AG09309 (cell line): ENCODE measurements around the gene RBPJL.

Experiments
- DNase-seq: peaks from one replicate; pipeline ENCODE4 v3.0.0-alpha.2; 2010; ENCODE audit warnings: low read depth
- H3K4me3 ChIP-seq: 2 replicates; pipeline ENCODE4 v1.5.1; 2011; ENCODE audit warnings: mild to moderate bottlenecking, low read depth, low read length, moderate library complexity; ENCODE audit not compliant: control insufficient read depth
- TF ChIP-seq, protein P1 (sequence below): IDR thresholded peaks from 2 replicates; pipeline ENCODE4 v1.5.1; 2011; ENCODE audit warnings: mild to moderate bottlenecking, low read depth, low read length, inconsistent platforms; ENCODE audit not compliant: insufficient read depth, control insufficient read depth; ENCODE audit errors: missing control alignments

Gene RBPJL

DNA sequence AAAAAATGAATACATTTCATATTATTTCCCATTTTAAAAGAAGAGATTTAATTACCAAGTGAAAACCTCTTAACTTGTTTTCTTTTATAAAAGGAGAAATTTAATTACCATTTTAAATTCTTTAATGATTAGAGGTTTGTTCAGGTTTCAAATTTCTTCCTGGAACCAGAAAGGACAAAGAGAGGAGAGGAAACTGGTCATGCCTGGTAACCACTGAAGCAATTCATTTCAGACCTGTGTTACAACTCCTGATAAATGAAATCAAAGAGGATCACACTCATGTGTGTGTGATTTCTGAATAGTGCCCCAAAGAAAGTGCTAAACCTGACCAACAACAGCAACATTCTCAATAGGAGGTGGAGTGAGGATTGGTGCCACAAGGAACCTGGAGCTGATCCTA is 39.7 kb upstream of the RBPJL start:
- no peak for DNase-seq
- TF ChIP-seq, protein P1, sequence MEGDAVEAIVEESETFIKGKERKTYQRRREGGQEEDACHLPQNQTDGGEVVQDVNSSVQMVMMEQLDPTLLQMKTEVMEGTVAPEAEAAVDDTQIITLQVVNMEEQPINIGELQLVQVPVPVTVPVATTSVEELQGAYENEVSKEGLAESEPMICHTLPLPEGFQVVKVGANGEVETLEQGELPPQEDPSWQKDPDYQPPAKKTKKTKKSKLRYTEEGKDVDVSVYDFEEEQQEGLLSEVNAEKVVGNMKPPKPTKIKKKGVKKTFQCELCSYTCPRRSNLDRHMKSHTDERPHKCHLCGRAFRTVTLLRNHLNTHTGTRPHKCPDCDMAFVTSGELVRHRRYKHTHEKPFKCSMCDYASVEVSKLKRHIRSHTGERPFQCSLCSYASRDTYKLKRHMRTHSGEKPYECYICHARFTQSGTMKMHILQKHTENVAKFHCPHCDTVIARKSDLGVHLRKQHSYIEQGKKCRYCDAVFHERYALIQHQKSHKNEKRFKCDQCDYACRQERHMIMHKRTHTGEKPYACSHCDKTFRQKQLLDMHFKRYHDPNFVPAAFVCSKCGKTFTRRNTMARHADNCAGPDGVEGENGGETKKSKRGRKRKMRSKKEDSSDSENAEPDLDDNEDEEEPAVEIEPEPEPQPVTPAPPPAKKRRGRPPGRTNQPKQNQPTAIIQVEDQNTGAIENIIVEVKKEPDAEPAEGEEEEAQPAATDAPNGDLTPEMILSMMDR, result no peak
- no peak overlapping the region for H3K4me3 ChIP-seq

DNA sequence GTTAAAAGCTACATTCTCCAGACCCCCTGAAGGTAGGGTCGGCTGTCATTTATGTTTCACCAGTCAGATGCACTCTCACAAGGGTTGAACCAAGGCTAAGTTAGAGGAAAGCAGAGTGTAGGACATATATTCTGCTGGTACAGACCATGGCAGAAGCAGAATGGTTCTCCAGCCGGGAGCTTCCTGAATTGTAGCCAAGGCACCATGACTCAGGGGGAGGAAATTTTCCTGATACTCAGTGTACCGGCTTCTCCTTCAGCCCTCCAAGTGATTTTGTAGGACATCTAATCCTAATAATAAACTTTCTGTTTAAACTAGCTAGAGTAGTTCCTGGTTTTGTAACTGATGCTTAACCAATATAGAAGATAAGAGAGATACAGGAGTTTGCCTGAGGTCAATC is 38.1 kb upstream of the RBPJL start:
- no peak overlapping the region for H3K4me3 ChIP-seq
- TF ChIP-seq, protein P1, result no peak
- no peak for DNase-seq

DNA sequence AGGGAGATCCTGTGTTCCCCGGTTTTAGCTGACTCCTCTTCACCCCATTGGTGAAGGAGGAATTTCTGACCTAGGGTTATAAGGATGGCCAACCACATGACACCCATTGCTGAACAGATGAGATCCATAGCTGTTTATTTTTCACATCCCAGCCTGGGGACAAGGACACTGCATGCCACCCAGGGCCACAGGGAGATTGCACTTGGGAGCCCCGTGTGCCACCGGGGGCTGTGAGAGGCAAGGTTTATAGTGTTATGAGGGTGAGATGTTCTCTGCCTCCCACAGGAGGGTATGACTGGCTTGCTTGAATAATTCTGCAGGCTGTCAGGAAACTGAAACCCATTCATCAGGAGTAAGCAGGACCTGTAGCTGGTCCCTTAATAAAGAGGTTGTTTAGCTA is 37.6 kb upstream of the RBPJL start:
- H3K4me3 ChIP-seq, result no peak overlapping the region
- DNase-seq, result no peak
- TF ChIP-seq, protein P1, result no peak

DNA sequence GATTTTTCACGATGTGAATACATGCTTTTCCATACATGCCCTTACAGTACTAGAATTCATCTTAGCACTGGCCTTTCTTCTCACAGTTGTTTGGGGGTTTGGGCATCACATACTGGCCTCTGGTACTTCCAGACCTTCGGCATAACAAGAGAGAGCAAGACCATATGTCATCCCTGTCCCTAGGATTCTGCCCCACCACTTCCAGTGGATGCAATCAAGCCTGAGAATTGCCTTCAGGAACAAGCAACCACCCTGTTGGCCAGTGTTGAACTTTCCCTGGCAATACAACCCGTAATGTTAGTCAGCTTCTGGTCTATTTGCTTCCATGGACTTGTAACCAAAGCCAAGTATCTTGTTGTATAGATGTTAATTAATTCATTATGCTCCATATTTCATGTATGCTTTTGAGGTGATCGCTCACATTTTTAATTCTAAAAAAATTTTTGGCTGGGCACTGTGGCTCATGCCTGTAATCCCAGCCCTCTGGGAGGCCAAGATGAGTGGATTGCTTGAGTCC is 36.8 kb upstream of the RBPJL start:
- DNase-seq, result no peak
- TF ChIP-seq, protein P1, result no peak
- no peak overlapping the region for H3K4me3 ChIP-seq

DNA sequence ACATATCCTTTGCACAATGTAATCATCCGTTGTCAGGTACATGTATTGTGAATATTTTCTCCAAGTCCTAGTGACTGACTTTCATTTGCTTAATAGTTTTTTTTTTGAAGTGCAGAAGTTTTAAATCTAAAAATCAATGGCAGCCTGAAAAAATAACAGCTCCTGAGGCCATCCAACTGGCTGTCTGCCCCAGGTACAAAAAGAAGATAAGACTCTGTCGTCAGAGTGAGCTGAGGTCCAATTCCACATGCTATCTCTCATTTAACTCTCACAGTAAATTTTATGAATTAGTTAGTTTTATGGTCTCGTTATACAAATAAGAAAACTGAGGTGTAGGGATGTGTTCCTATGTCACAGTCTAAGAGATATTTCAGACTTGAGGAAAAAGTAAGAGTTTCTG is 31.3 kb upstream of the RBPJL start:
- TF ChIP-seq, protein P1, result no peak
- DNase-seq, result no peak
- no peak overlapping the region for H3K4me3 ChIP-seq

DNA sequence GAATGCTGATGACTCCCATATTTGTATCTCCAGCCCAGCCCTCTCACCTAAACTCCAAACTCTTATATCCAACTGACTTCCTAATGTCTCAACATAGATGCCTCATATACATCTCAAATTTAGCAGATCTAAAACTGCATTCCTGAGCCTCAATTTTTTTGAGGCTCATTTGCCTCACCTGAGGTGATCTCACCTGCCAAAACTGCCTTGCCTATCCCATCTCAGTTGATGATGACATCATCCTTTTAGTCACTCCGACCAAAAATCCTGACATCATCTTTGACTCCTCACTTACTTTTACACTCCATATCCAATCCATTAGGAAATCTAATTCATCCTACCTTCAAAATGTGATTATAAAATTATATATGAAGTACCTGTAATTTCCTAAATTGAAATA is 26.6 kb upstream of the RBPJL start:
- TF ChIP-seq, protein P1, result no peak
- H3K4me3 ChIP-seq, result no peak overlapping the region
- no peak for DNase-seq

DNA sequence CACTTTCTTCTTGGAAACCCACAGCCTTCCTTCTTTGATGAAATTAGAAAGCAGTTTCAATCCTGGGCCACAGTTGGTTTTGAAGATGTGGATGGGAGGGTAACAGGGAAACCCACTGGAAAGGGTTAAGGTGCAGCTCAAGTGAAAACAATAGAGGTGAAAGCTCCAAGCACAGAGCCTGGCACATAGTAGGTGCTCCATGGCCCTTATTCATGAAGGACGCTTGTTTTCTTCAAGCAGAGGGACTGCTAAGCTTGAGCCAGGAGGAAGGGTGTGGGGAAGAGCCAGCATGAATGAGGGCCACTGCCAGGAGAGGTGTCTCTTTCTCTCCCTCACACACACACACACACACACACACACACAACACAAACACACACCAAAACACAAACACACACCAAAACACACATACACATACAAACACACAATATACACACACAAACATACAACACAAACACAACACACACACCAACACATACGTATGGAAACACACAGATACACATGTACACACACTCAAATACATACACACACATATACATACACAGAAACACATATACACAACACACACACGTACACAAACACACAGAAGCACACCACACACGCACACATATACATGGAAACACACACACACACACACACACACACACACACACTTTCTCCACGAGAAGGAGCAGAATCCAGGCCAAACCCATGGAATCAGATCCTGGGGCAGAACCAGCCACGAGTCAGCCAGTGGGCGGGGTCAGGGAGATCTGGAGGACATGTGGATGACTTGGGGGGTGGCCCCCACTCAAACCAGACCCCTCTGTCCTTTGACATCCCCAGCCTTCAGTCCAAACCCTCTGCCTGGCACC is 23.7 kb upstream of the RBPJL start:
- TF ChIP-seq, protein P1, result no peak
- H3K4me3 ChIP-seq, result no peak overlapping the region
- no peak for DNase-seq
